Neural progenitor cell (in vitro differentiated cells): ENCODE results near the gene FXR1. TPM values are rescaled to one million over a fixed set of nuclear protein-coding genes. Genes with fewer than 3 reads are reported as not detected.

ENCODE experiments used
- DNase-seq: peaks from one replicate; pipeline ENCODE4 v3.0.0-alpha.2; 2016; ENCODE audit warnings: low spot score
- H2AFZ ChIP-seq: fragments of 200-600 bp; sonication (generic); replicated peaks from 2 replicates; pipeline ENCODE4 v1.6.1; 2016; ENCODE audit warnings: antibody characterized with exemption
- H3F3A ChIP-seq: fragments of 200-600 bp; sonication (generic); 2 replicates; pipeline ENCODE4 v1.6.1; 2016; ENCODE audit warnings: antibody characterized with exemption, low read depth
- H3K27ac ChIP-seq: fragments of 200-600 bp; sonication (generic); 2 replicates; pipeline ENCODE4 v1.5.1; 2016; ENCODE audit warnings: mild to moderate bottlenecking
- H3K27me3 ChIP-seq: fragments of 200-600 bp; sonication (generic); 2 replicates; pipeline ENCODE4 v1.6.1; 2016; ENCODE audit warnings: mild to moderate bottlenecking, moderate library complexity
- H3K36me3 ChIP-seq: fragments of 200-600 bp; sonication (generic); 2 replicates; pipeline ENCODE4 v1.5.1; 2016
- H3K4me1 ChIP-seq: fragments of 200-600 bp; sonication (generic); 2 replicates; pipeline ENCODE4 v1.6.1; 2016; ENCODE audit warnings: mixed run types
- H3K4me2 ChIP-seq: fragments of 200-600 bp; sonication (generic); 2 replicates; pipeline ENCODE4 v1.6.1; 2016
- H3K4me3 ChIP-seq: fragments of 200-600 bp; sonication (generic); 2 replicates; pipeline ENCODE4 v1.5.1; 2016
- H3K79me2 ChIP-seq: fragments of 200-600 bp; sonication (generic); 2 replicates; pipeline ENCODE4 v1.6.1; 2016; ENCODE audit warnings: low read depth
- H3K9ac ChIP-seq: fragments of 200-600 bp; sonication (generic); 2 replicates; pipeline ENCODE4 v1.6.1; 2016
- H3K9me3 ChIP-seq: fragments of 200-600 bp; sonication (generic); 2 replicates; pipeline ENCODE4 v1.5.1; 2016; ENCODE audit warnings: low read depth
- H4K20me1 ChIP-seq: fragments of 200-600 bp; sonication (generic); 2 replicates; pipeline ENCODE4 v1.6.1; 2016; ENCODE audit warnings: low read depth
- H3K27ac Mint-ChIP-seq: 3 replicates; pipeline ENCODE4 v1.8.0; 2021; ENCODE audit warnings: mixed read lengths
- H3K27me3 Mint-ChIP-seq: 2 replicates; pipeline ENCODE4 v1.8.0; 2022; ENCODE audit warnings: low read depth, mild to moderate bottlenecking, inconsistent platforms, moderate library complexity, mixed read lengths; ENCODE audit not compliant: insufficient read depth
- H3K36me3 Mint-ChIP-seq: 3 replicates; pipeline ENCODE4 v1.8.0; 2021; ENCODE audit warnings: mixed read lengths
- H3K4me1 Mint-ChIP-seq: 3 replicates; pipeline ENCODE4 v1.8.0; 2021; ENCODE audit warnings: mixed read lengths
- H3K4me3 Mint-ChIP-seq: 3 replicates; pipeline ENCODE4 v1.8.0; 2021; ENCODE audit warnings: mild to moderate bottlenecking, moderate library complexity, mixed read lengths
- H3K9me3 Mint-ChIP-seq: 3 replicates; pipeline ENCODE4 v1.8.0; 2020; ENCODE audit warnings: mixed read lengths
- CTCF ChIP-seq: fragments of 200-600 bp; sonication (generic); IDR thresholded peaks from 2 replicates; pipeline ENCODE4 v1.5.1; 2017; ENCODE audit warnings: antibody characterized with exemption, mild to moderate bottlenecking
- EZH2 ChIP-seq: fragments of 200-600 bp; sonication (generic); IDR thresholded peaks from 2 replicates; pipeline ENCODE4 v1.6.1; 2017; ENCODE audit warnings: antibody characterized with exemption, mild to moderate bottlenecking, moderate library complexity
- EZH2phosphoT487 ChIP-seq: fragments of 200-600 bp; sonication (generic); IDR thresholded peaks from 2 replicates; pipeline ENCODE4 v1.6.1; 2017; ENCODE audit warnings: antibody characterized with exemption
- total RNA-seq: library from RNA; depleted of rRNA; stranded (reverse); fragments of >200 nt; gene quantifications from 2 replicates; pipeline ENCODE4 v1.2.3, GENCODE V29; 2015; ENCODE audit warnings: low replicate concordance

Gene FXR1
- total RNA-seq, 1 donor from 2014 or later = 412 TPM

- Histone ChIP-seq H3K9me3 (no peaks in the 10 kb centered on the region), H3K4me1 (no peaks in the 10 kb centered on the region), H3F3A (peaks cover 9% of the 10 kb centered on the region), H3K27ac (no peak overlapping the region), H3K36me3 (peaks cover 36% of the 10 kb centered on the region), H4K20me1 (peaks cover 89% of the 10 kb centered on the region), H3K9ac (no peak overlapping the region), H3K4me3 (no peak overlapping the region), H3K27me3 (no peaks in the 10 kb centered on the region), H2AFZ (no peak overlapping the region), H3K79me2 (peaks cover 96% of the 10 kb centered on the region), H3K4me2 (no peak overlapping the region)
- no peak overlapping the region for H3K27ac Mint-ChIP-seq
- no peaks in the 10 kb centered on the region for H3K9me3 Mint-ChIP-seq
- TF ChIP-seq EZH2 = no peak
- TF ChIP-seq CTCF = no peak
- TF ChIP-seq EZH2phosphoT487 = no peak
- DNase-seq = no peak
- H3K27me3 Mint-ChIP-seq = no peaks in the 10 kb centered on the region
- no peaks in the 10 kb centered on the region for H3K4me1 Mint-ChIP-seq
- no peak overlapping the region for H3K4me3 Mint-ChIP-seq
- H3K36me3 Mint-ChIP-seq = peaks cover 39% of the 10 kb centered on the region
Measured at GRCh38 chr3:180947761-180948390, 35.4 kb downstream of the FXR1 start.

- H3K27me3 ChIP-seq = no peaks in the 10 kb centered on the region
- TF ChIP-seq EZH2phosphoT487 (no peak), EZH2 (no peak), CTCF (no peak)
- no peak overlapping the region for H3K27ac Mint-ChIP-seq
- H3K36me3 Mint-ChIP-seq = peaks cover 28% of the 10 kb centered on the region
- peaks cover 20% of the 10 kb centered on the region for H3F3A ChIP-seq
- no peak overlapping the region for H3K27ac ChIP-seq
- H3K4me1 ChIP-seq = no peaks in the 10 kb centered on the region
- H3K4me1 Mint-ChIP-seq = no peaks in the 10 kb centered on the region
- no peak overlapping the region for H2AFZ ChIP-seq
- peaks cover 72% of the 10 kb centered on the region for H3K79me2 ChIP-seq
- H4K20me1 ChIP-seq = peaks cover 25% of the 10 kb centered on the region
- H3K9me3 ChIP-seq = no peaks in the 10 kb centered on the region
- no peak overlapping the region for H3K4me3 Mint-ChIP-seq
- no peaks in the 10 kb centered on the region for H3K9me3 Mint-ChIP-seq
- no peak overlapping the region for H3K4me2 ChIP-seq
- DNase-seq = no peak
- H3K36me3 ChIP-seq = peaks cover 61% of the 10 kb centered on the region
- H3K4me3 ChIP-seq = no peak overlapping the region
- H3K9ac ChIP-seq = no peak overlapping the region
- no peaks in the 10 kb centered on the region for H3K27me3 Mint-ChIP-seq
Measured at GRCh38 chr3:180959691-180960090, 47.2 kb downstream of the FXR1 start.

GRCh38 chr3:180961087-180961486 is 48.6 kb downstream of the FXR1 start:
- no peak for DNase-seq
- peaks cover 66% of the 10 kb centered on the region for H3K79me2 ChIP-seq
- no peak overlapping the region for H3K4me3 ChIP-seq
- no peaks in the 10 kb centered on the region for H3K9me3 ChIP-seq
- H3K4me1 ChIP-seq = no peaks in the 10 kb centered on the region
- H3K9me3 Mint-ChIP-seq = no peaks in the 10 kb centered on the region
- no peaks in the 10 kb centered on the region for H3K27me3 Mint-ChIP-seq
- H3F3A ChIP-seq = peaks cover 20% of the 10 kb centered on the region
- peaks cover 23% of the 10 kb centered on the region for H4K20me1 ChIP-seq
- no peaks in the 10 kb centered on the region for H3K27me3 ChIP-seq
- no peak overlapping the region for H3K4me2 ChIP-seq
- H3K36me3 ChIP-seq = peaks cover 61% of the 10 kb centered on the region
- no peaks in the 10 kb centered on the region for H3K4me1 Mint-ChIP-seq
- no peak for TF ChIP-seq EZH2
- no peak for TF ChIP-seq EZH2phosphoT487
- TF ChIP-seq CTCF = no peak
- H3K27ac ChIP-seq = no peak overlapping the region
- peaks cover 24% of the 10 kb centered on the region for H3K36me3 Mint-ChIP-seq
- no peak overlapping the region for H3K27ac Mint-ChIP-seq
- H3K9ac ChIP-seq = no peak overlapping the region
- no peak overlapping the region for H3K4me3 Mint-ChIP-seq
- H2AFZ ChIP-seq = no peak overlapping the region
